ENCODE results near the gene DPYD.
A peak's percentile ranks its signal among the peaks of the same experiment; 100 is the strongest.

The DPYD gene

GRCh38 chr1:97668945-97669344 lies 251.9 kb downstream of the DPYD start:
- H3K9me2 ChIP-seq (ENCODE audit: low read depth, low read length) = no peaks in the 10 kb centered on the region
- TF ChIP-seq CTCF (IDR thresholded peaks at IDR 0.05; ENCODE audit: low read length) = peak; percentile 43; the same call in 1 of the 2 replicates
- TF ChIP-seq EZH2 (IDR thresholded peaks at IDR 0.05; ENCODE audit: borderline replicate concordance, low read length) = no peak
- H3K4me1 ChIP-seq (ENCODE audit: insufficient read depth, low read length, severe bottlenecking) = no peaks in the 10 kb centered on the region
- H3F3A ChIP-seq (ENCODE audit: insufficient read depth, low read length) = no peaks in the 10 kb centered on the region
- no peaks in the 10 kb centered on the region for H3K36me3 ChIP-seq (ENCODE audit: insufficient read depth, low read length)
- no peaks in the 10 kb centered on the region for H3K79me2 ChIP-seq (ENCODE audit: insufficient read depth, low read length)
- H3K27ac ChIP-seq (ENCODE audit: low read depth, low read length, poor library complexity, severe bottlenecking) = no peak overlapping the region
- H3K4me3 ChIP-seq (ENCODE audit: low read depth, low read length, poor library complexity, severe bottlenecking) = no peak overlapping the region
- H3K4me2 ChIP-seq (ENCODE audit: low read length) = no peak overlapping the region
- no peaks in the 10 kb centered on the region for H3K27me3 ChIP-seq (ENCODE audit: insufficient read depth, low read length)
- H3K9ac ChIP-seq (ENCODE audit: low read length) = no peak overlapping the region
- H4K20me1 ChIP-seq (ENCODE audit: insufficient read depth, low read length) = no peaks in the 10 kb centered on the region
- H3K9me3 ChIP-seq (ENCODE audit: low read length) = no peaks in the 10 kb centered on the region
- no peak overlapping the region for H2AFZ ChIP-seq (ENCODE audit: low read length)

GRCh38 chr1:97660431-97661105 lies 260.3 kb downstream of the DPYD start:
- H3F3A ChIP-seq (ENCODE audit: insufficient read depth, low read length) = no peaks in the 10 kb centered on the region
- no peak for TF ChIP-seq EZH2 (IDR thresholded peaks at IDR 0.05; ENCODE audit: borderline replicate concordance, low read length)
- TF ChIP-seq CTCF (IDR thresholded peaks at IDR 0.05; ENCODE audit: low read length) = no peak
- no peaks in the 10 kb centered on the region for H3K9me2 ChIP-seq (ENCODE audit: low read depth, low read length)

GRCh38 chr1:97654876-97655585 lies 265.8 kb downstream of the DPYD start:
- no peaks in the 10 kb centered on the region for H3K9me2 ChIP-seq (ENCODE audit: low read depth, low read length)
- no peak overlapping the region for H2AFZ ChIP-seq (ENCODE audit: low read length)
- H3K27ac ChIP-seq (ENCODE audit: low read depth, low read length, poor library complexity, severe bottlenecking) = no peak overlapping the region
- no peaks in the 10 kb centered on the region for H4K20me1 ChIP-seq (ENCODE audit: insufficient read depth, low read length)
- no peaks in the 10 kb centered on the region for H3F3A ChIP-seq (ENCODE audit: insufficient read depth, low read length)
- no peak overlapping the region for H3K4me2 ChIP-seq (ENCODE audit: low read length)
- no peaks in the 10 kb centered on the region for H3K4me1 ChIP-seq (ENCODE audit: insufficient read depth, low read length, severe bottlenecking)
- no peaks in the 10 kb centered on the region for H3K79me2 ChIP-seq (ENCODE audit: insufficient read depth, low read length)
- no peak overlapping the region for H3K9ac ChIP-seq (ENCODE audit: low read length)
- H3K4me3 ChIP-seq (ENCODE audit: low read depth, low read length, poor library complexity, severe bottlenecking) = no peak overlapping the region
- H3K36me3 ChIP-seq (ENCODE audit: insufficient read depth, low read length) = no peaks in the 10 kb centered on the region
- no peaks in the 10 kb centered on the region for H3K27me3 ChIP-seq (ENCODE audit: insufficient read depth, low read length)
- no peaks in the 10 kb centered on the region for H3K9me3 ChIP-seq (ENCODE audit: low read length)
- TF ChIP-seq EZH2 (IDR thresholded peaks at IDR 0.05; ENCODE audit: borderline replicate concordance, low read length) = no peak
- TF ChIP-seq CTCF (IDR thresholded peaks at IDR 0.05; ENCODE audit: low read length) = no peak

More at GRCh38 chr1:97660431-97661105, 260.3 kb downstream of the DPYD start:
- H3K9ac ChIP-seq (ENCODE audit: low read length) = no peak overlapping the region
- no peak overlapping the region for H3K27ac ChIP-seq (ENCODE audit: low read depth, low read length, poor library complexity, severe bottlenecking)
- no peak overlapping the region for H3K4me3 ChIP-seq (ENCODE audit: low read depth, low read length, poor library complexity, severe bottlenecking)
- H3K4me1 ChIP-seq (ENCODE audit: insufficient read depth, low read length, severe bottlenecking) = peaks cover 7% of the 10 kb centered on the region
- no peaks in the 10 kb centered on the region for H3K79me2 ChIP-seq (ENCODE audit: insufficient read depth, low read length)
- no peaks in the 10 kb centered on the region for H3K27me3 ChIP-seq (ENCODE audit: insufficient read depth, low read length)
- H3K36me3 ChIP-seq (ENCODE audit: insufficient read depth, low read length) = no peaks in the 10 kb centered on the region
- H4K20me1 ChIP-seq (ENCODE audit: insufficient read depth, low read length) = no peaks in the 10 kb centered on the region
- H3K9me3 ChIP-seq (ENCODE audit: low read length) = no peaks in the 10 kb centered on the region
- no peak overlapping the region for H3K4me2 ChIP-seq (ENCODE audit: low read length)
- H2AFZ ChIP-seq (ENCODE audit: low read length) = no peak overlapping the region; the same call in 1 of the 2 replicates

All from OCI-LY1 (cell line).